GM21717 (cell line): ENCODE measurements around the gene ISLR.

Experiments
- ATAC-seq: cut with Tn5 transposase; IDR thresholded peaks from one replicate; pipeline ENCODE4 v1.9.1; 2021; ENCODE audit warnings: mild to moderate bottlenecking, moderate library complexity; ENCODE audit not compliant: unreplicated experiment

Gene ISLR

GRCh38 chr15:74173380-74174218, at the start of gene ISLR:
Gene ISLR, plus strand, starts transcription at chr15:74173710. Its CDS starts 1,149 bp downstream, at chr15:74174859.
- no peak for ATAC-seq

- no peak for ATAC-seq
Observed at GRCh38 chr15:74124196-74124595, 49.3 kb upstream of the ISLR start.

- no peak for ATAC-seq
Observed at GRCh38 chr15:74124759-74125158, 48.8 kb upstream of the ISLR start.

GRCh38 chr15:74127255-74127953, 46.1 kb upstream of the ISLR start:
- no peak for ATAC-seq

GRCh38 chr15:74127954-74128784, 45.3 kb upstream of the ISLR start:
- no peak for ATAC-seq

GRCh38 chr15:74128785-74129585, 44.5 kb upstream of the ISLR start:
- ATAC-seq = no peak

- no peak for ATAC-seq
Observed at GRCh38 chr15:74129586-74130154, 43.8 kb upstream of the ISLR start.

GRCh38 chr15:74130155-74130848, 43.2 kb upstream of the ISLR start, which contains the start of gene ISLR2:
Gene ISLR2, plus strand, starts transcription at chr15:74130586. Its CDS starts 2,169 bp downstream, at chr15:74132755.
- ATAC-seq = no peak

- no peak for ATAC-seq
Observed at GRCh38 chr15:74130849-74131627, 42.5 kb upstream of the ISLR start.

GRCh38 chr15:74131628-74132413, 41.7 kb upstream of the ISLR start:
- ATAC-seq = no peak

- ATAC-seq = no peak
Observed at GRCh38 chr15:74132681-74133651, 40.5 kb upstream of the ISLR start.

- no peak for ATAC-seq
Observed at GRCh38 chr15:74133694-74134386, 39.7 kb upstream of the ISLR start.

- no peak for ATAC-seq
Observed at GRCh38 chr15:74134387-74135027, 39.0 kb upstream of the ISLR start.

GRCh38 chr15:74135041-74135565, 38.4 kb upstream of the ISLR start:
- no peak for ATAC-seq

GRCh38 chr15:74136540-74136813, 37.0 kb upstream of the ISLR start:
- no peak for ATAC-seq
